ENCODE measurements around the gene NUBP2.

The NUBP2 gene

DNA sequence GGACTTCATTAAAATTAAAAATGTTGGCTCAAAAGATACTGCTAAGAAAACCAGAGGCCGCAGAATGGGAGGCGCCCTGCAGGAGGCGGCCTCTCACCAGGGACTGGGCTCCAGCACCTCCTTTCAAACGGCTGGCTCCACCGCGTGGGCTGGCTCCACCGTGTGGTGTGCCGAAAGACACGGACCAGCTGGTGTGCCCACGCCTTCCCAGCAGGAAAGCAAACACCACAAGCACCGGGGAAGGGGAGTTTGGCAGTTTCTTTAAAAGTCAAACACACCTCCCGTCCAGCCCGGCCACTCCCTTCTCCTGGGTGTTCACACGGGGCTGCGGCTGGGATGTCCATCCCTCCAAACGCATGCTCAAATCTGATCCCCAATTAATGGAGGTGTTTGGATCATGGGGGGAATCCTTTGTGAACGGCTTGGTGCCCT, 30.0 kb downstream of the NUBP2 start:
- peak; percentile 65 for DNase-seq

DNA sequence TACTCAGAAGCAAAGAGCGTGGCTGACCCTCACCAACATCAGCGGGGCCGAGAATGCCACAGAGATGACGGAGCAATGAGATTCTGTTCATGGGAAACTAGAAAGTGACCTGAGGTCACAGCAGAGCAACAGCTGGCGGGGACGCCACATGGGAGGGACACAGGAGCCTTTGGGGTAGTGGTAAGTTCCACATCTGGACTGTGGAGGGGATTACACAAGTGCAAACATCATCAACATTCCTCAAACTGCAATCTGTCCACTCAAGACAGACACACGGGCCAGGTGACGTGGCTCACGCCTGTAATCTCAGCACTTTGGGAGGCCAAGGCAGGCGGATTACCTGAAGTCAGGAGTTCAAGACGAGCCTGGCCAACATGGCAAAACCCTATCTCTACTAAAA, 32.7 kb downstream of the NUBP2 start:
- no peak for DNase-seq

DNA sequence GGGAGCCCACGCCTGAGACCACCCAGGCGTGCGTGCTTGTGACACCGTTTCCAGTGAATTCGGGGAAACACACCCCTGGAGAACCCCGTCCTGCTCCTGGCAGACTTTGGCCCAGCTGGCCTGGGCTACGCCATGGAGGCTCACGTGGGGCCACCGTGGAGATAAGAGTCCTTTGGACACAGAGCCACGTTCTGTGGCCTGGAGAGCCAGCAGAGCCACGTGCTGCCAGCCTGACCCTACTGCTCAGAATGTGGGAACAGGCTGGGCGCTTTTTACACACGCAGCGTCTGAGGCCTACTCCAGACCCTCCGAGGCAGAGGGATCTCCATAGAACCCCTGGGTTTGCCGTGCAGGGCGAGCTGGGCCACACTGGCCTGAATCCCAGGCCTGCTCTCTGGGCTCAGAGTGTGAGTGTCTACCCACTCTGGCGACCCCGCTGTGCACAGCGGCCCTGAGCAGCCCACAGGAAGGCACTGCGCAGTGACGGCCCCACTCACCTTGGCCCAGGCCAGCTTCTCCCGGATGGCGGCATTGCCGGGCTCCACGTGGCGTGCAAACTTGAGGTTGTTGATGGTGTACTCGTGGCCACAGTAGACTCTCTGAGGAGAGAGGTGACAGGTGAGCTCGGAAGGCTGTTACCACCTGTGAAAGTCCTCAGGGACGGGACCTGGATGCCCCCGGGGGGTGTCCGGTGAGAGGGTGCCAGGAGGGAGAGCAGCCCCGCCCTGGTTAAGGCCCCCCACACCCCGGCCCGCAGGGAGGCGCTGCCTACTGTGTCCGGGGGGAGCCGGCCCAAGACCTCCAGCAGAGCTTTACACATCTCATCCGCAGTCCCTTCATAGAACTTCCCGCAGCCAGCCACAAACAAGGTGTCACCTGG, 33.9 kb downstream of the NUBP2 start:
- no peak for DNase-seq

DNA sequence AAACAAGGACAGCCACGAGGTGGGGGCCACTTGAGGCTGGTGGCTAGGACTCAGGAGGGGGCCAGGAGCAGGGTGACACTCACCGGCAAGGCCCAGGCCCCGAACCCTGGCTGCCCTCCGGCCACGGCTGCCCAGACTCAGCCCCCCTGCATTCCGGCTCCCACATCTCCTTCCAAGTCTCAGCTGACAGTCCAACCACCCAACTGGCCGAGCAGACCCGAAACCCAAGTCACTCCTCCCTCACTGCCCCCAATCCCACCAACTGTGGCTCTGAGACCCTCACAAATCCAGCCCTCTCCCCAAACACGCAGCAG, 34.5 kb downstream of the NUBP2 start:
- no peak for DNase-seq

DNA sequence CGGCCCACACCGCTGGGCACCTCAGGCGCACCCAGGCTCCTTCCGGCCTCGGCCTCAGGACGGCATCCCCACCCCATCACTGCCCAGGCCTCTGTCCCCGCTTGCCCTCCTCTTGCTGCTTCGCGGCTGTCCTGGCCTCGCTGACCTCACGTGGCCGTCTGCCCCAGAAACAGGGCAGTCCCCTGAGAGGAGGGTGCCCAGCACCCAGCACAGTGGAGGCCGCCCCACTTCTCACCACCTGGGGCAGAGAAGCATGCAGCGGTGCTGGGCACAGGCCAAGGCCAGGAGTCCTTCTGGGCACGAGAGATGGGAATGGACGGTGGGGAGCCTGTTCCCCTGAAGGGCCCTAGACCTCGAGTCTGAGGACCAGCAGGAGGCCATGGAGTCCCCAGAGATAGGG, 35.0 kb downstream of the NUBP2 start:
- no peak for DNase-seq

GRCh38 chr16:1818204-1818872, 35.6 kb downstream of the NUBP2 start:
- no peak for DNase-seq

- DNase-seq, result no peak
Observed at GRCh38 chr16:1818873-1819525, 36.2 kb downstream of the NUBP2 start.

DNA sequence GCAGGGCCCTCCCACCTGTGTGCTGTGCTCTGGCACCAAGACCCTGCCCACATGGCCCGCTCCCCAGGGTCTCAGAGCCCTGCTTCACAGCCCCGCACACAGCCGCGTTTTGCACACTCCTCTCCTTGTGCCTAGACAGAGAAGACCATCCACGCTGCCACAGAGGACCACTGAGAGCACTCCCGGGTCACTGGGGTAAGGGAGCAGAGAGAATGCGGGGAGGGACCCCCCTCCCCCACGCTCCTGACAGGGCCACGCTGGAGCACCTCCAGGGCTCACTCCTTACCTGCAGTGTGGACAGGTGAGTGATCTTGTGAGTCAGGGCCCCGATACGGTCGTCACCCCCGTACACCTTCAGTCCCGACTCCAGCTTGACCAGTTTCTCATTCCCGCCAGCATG, 36.9 kb downstream of the NUBP2 start:
- no peak for DNase-seq

- DNase-seq, result peak; percentile 4
Observed at GRCh38 chr16:1820096-1820945, 37.6 kb downstream of the NUBP2 start.

DNA sequence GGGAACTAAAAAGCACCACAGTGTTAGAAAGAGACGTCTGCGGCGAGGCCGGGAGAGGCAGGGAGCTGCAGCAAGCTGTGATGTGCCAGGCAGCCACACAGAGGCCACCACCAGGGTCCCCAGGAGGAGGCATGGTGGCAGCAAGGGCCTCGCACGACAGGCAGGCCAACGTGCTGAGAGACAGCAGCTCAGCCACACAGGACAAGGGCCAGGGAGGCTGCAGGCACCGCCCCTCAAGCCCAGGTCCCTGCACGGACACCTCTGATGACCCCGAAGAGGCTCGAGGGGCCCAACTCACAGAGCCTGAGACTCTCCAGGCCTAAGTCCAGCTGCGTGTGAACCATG, 38.2 kb downstream of the NUBP2 start:
- DNase-seq, result no peak

DNA sequence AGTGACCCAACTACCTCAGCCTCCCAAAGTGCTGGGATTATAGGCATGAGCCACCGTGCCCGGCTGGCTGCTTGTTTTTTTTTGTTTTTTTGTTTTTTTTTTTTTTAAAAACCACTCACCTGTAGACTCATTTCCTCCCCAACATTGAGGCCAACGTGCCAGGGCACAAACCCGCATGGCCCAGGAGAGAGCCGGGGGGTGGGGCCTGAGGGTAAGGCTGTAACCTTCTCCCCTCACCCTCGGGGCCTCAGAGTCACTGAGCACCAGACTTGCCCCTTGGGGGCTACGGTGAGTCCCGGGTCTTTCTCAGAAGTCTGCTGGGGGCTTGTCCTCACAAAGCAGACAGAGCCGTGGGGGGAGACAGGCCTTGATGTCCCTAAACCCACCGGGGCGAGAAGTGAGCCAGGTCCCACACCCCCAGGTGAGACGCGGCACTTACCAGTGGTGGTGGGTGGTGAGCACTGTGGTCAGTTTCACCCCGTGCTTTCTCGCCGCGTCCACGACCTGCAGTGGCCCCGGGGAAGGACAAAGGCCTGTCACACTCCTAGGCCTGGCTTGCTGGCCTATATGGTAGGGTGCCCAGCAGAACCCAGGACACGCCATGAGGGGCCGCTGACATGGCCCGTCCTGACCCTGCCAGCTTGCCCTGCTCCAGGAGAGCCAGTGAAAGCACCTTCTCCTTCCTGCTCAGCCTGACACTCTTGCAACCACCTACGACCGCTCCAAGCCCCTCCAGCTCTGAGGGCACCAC, 39.3 kb downstream of the NUBP2 start:
- no peak for DNase-seq

DNA sequence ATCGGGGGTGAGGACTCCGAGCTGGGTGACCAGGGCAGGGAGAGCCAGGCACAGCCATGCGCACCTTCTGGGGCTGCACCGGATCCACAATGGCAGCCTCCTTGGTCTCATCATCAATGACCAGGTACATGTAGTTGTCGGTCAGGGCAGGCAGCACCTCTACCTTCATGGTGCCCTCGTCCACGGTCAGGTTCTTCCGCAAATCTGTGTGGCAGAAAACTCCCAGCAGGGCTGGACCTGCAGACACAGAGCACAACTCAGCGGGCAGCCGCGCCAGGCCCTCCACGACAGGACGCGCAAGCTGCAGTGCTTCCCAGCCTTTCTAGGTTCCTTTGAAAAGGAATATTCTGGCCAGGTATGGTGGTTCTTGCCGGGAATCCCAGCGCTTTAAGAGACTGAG, 40.0 kb downstream of the NUBP2 start:
- no peak for DNase-seq

DNA sequence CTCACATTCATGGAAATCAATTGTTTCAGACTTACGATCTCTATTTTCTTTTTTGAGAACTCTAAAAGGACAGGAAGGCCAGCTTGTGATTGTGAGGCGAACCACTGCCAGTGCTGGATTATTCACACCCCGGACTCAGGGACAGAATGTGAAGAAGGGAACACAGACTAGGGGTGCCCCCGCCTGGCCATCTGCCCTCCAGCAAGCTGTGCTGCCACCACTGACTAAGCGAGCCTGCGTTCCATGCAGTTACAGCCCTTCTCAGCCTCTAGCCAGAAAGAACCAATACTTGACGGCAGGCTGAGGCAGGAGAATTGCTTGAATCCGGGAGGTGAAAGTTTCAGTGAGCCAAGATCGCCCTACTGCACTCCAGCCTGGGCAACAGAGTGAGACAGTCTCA, 41.1 kb downstream of the NUBP2 start:
- DNase-seq, result no peak

GRCh38 chr16:1825381-1825863, 42.7 kb downstream of the NUBP2 start:
- no peak for DNase-seq

DNA sequence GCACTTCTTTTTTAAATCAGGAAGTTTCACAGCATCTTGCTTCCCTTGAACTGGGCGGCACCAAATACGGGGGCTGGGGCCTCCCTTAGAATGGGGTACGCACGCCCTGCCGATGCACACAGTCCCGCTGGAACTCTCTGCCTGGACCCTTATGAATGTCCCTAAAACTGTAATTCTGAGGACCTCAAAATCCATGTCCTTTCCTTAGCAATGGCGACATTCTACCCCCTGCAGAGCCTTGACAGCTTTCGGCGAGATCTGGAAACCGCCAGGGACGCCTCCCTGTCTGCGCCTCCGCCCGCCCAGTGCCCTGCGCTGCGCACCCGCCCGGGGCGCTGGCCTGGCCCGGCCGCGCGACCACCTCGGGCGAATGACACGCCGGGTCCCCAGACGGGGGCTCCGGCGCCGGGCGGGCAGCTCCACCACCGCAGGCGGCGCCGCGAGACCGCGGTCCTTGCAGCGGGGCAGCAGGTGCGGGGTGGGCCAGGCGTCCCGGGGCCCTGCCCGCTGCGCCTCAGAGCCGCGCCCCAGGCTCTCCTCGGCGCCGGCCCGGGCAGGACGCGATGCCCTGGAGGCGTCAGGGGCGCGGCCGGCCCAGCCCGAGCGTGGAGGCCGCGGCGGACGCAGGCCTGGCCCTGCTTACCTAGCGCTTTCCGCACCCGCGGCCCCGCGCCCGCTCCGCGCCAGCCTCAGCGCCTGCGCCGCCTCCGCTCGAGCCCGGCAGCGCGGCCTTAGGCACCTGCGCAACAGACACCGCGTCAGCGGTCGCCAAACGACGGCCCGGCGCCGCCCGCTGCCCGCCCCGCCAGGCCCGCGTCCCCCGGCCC, 43.3 kb downstream of the NUBP2 start:
- DNase-seq, result peak; percentile 66

GRCh38 chr16:1826691-1827573, 44.2 kb downstream of the NUBP2 start, which contains the start of the genes FAHD1 and HAGH:
TSS of gene FAHD1 (plus strand) at chr16:1827206. CDS start at chr16:1827239, 33 bp downstream.
TSS of gene HAGH (minus strand) at chr16:1826825. CDS start at chr16:1826787, 38 bp downstream.
- peak; percentile 94 for DNase-seq

DNA sequence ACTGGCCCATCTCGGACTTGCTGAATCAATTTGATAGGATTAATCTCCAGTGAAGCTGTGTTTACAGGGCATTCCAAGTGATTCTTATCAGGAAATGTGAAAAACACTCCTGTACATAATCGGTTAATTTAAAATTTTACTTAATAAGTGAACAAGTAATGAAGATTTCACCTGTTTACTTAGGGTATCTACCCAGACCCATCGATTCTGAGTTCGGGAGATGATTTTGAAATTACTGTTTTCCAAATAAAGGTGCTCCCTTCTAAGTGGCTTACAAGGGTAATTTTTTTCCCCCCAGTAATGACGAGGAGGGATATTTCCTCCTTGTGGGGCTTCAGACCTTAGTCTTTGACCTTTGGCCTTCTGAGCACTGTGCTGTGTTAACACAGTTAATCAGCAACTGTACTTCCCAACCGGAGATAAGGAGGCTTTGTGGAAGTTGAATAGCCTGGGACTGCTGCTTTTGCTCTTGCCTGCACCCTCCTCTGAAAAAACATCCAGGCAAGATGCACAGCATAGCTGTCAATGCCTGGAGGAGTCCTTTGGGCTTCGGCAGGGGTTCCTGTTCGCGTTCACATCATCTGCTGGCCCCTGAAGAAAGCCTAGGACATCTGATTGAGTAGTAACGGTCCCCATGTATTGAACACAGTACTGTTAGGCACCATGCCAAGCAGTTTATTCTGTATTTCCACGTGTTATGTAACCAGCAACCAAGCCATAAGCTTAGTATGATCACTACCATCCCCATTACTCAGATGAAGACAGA, 46.1 kb downstream of the NUBP2 start:
- no peak for DNase-seq

- no peak for DNase-seq
Observed at GRCh38 chr16:1830213-1830612, 47.5 kb downstream of the NUBP2 start.
